Fibroblast of mammary gland (primary cell): ENCODE data around the gene AKAP6.

Source experiments
- DNase-seq: peaks from one replicate; pipeline ENCODE4 v3.0.0-alpha.2; 2010; ENCODE audit warnings: low read depth
- H3K4me3 ChIP-seq: 2 replicates; pipeline ENCODE4 v1.5.1; 2011; ENCODE audit warnings: low read depth, mild to moderate bottlenecking, low read length, moderate library complexity; ENCODE audit not compliant: control insufficient read depth
- CTCF ChIP-seq: conservative IDR thresholded peaks from 2 replicates; pipeline ENCODE4 v1.5.1; 2011; ENCODE audit warnings: low read depth, low read length, inconsistent platforms; ENCODE audit not compliant: control insufficient read depth, insufficient read depth

Gene AKAP6

GRCh38 chr14:32697114-32697513 is 368.0 kb downstream of the AKAP6 start:
- no peak for DNase-seq
- no peak overlapping the region for H3K4me3 ChIP-seq
- no peak for TF ChIP-seq CTCF

- H3K4me3 ChIP-seq: no peak overlapping the region
- no peak for TF ChIP-seq CTCF
- DNase-seq: peak; percentile 71
Observed at GRCh38 chr14:32697704-32698103, 368.6 kb downstream of the AKAP6 start.

- TF ChIP-seq CTCF: no peak
- DNase-seq: peak; percentile 42
- H3K4me3 ChIP-seq: no peak overlapping the region
Observed at GRCh38 chr14:32698831-32699230, 369.7 kb downstream of the AKAP6 start.

DNA sequence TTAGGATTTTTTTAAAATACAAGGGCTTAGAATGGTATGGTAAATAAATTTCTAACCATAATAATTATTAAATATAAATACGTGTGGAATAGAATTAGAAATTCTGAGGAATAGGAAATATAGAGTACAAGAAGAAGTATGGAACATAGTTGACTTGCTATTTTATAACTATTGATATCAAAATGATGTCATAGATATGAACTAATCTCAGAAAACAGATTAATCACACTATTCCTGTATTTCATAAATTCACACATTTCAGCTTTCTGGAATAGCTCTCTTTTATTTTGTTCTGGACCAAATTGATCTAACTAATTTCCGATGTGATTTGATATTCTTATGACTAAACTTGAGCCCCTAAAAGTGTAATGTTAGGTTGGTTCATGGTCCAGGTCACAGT is 372.4 kb downstream of the AKAP6 start:
- TF ChIP-seq CTCF: no peak
- H3K4me3 ChIP-seq: no peak overlapping the region
- no peak for DNase-seq

DNA sequence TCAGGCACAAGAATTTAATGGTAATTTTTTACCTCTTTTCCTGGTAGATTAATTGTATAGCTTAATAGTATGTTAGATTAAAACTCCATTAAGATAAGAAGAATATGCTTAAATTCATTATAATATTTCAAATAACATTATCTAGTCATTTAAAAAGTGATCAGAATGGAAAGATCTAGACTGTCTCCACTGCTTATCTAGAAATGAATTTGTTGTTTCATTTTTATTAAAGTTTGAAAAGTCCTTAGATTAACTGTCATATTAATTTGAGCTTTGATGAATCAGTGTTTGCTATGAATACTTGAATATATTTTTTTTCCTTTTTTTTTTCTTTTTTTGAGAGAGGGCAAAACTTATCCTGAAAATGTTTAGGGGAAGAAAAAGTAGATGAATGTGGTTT is 373.0 kb downstream of the AKAP6 start:
- no peak for TF ChIP-seq CTCF
- no peak overlapping the region for H3K4me3 ChIP-seq
- DNase-seq: no peak

DNA sequence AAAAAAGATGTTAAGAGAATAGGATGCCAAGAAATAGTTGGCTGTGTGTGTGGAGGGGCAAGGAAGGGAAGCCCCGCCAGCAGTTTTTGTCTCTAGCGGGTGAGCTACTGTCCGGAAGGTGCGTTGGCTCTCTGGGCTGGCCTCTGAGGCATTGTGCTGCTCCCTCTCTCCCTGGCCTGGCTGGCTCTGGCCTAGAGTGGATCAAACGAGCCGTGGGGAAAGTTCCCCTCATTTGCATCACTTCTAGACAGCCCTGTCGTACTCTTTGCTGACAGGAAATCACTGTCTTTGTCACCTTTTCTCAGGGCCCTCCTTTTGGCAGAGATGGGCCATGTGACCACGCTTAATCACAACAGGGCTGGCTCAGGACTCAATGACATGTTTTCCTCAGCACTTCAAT is 373.5 kb downstream of the AKAP6 start:
- DNase-seq: peak; percentile 16
- H3K4me3 ChIP-seq: no peak overlapping the region
- no peak for TF ChIP-seq CTCF

GRCh38 chr14:32703183-32703621 is 374.1 kb downstream of the AKAP6 start:
- DNase-seq: peak; percentile 43
- no peak for TF ChIP-seq CTCF
- no peak overlapping the region for H3K4me3 ChIP-seq
